Measurements from ENCODE around the gene ANKRD24. TPM values are rescaled to one million over a fixed set of nuclear protein-coding genes. Genes with fewer than 3 reads are reported as not detected.
"Not testable (repeated sequence)": the region's sequence is repeated elsewhere in the genome, so short reads cannot be mapped to it uniquely, and the experiment has no call there.

The ANKRD24 gene
- total RNA-seq, 1 donor from 2014 or later, result 0.82 TPM

DNA sequence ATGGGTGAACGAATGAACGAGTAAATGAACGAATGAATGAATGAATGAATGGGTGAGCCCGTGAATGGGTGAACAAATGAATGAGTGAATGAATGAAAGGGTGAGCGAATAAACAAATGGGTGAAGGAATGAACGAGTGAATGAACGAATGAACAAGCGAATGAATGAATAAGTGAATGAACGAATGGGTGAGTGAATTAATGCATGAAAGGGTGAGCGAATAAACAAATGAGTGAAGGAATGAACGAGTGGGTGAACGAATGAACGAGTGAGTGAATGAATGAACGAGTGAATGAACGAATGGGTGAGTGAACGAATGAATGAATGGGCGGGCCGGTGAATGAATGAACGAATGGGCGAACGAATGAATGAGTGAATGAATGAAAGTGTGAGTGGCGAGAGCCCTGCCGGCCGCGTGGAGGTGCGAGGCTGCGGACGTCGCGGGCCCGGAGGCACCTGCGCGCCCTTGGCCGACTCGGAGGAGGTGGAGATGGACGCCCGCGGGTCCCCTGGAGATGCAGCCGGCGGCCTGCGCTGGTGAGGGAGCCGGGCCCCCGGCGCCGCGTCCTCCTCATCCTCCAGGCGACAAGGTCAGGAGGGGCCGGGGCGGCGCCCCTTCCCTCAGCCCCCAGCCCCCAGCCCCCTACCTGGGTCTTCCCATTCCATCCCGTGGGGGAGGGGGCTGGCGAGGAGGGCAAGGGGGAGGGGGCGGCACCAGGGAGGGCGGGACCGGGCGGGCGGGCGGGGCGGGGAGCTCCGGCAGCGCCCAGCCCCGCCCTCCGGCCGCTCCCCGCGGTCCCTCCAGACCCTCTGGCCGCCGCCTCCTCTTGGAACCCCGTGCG lies 15.4 kb downstream of the ANKRD24 start:
- DNase-seq, result no peak

- DNase-seq, result no peak
These were observed 16.1 kb downstream of the ANKRD24 start for GRCh38 chr19:4198467-4199126.

- DNase-seq, result no peak
These were observed 17.3 kb downstream of the ANKRD24 start for GRCh38 chr19:4199699-4200293.

DNA sequence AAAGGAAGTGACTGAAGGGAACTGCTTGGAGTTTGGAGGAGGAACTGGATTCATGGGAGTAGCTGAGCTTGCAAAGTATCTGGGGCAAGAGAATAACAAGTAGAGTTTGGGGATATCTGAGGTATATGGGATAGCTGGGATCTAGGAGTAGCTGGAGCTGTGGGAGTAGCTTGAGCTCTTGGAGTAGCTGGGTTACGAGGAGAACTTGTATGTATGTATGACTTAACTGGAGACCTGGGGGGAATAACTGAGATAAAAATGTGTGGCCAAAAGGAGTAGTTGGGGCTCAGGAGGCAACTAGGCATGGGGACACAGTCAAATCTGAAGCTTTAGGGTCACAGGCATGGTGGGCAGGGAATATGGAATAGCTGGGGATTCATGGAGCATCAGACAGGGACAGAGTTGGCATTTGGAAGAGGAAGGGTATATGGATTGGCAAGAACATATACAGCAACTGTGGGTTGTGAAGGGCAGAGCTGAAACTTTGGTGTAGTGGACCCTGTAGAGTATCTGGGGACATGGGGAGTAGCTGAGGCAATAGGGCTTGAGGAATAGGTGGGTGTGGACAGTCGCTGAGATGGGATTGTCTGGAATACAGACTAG lies 18.6 kb downstream of the ANKRD24 start:
- DNase-seq, result no peak

DNA sequence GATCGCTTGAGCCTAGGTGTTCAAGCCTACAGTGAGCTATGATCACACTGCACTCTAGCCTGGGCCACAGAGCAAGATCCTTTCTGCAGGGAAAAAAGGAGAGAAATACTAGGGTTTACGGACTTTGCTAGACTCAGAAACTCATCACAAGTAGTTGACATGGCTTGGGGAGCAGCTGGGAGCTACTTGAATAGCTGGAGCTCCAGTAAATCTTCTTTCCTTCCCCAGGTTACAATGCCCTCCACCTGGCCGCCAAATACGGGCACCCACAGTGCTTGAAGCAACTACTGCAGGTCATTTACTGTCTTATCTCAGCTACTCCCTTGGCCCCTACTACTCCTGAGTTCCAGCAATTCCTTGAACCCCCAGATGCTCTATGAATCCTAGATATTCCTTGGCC lies 19.3 kb downstream of the ANKRD24 start:
- DNase-seq, result no peak

- DNase-seq, result no peak
These were observed 24.5 kb downstream of the ANKRD24 start for GRCh38 chr19:4206818-4207484.

DNA sequence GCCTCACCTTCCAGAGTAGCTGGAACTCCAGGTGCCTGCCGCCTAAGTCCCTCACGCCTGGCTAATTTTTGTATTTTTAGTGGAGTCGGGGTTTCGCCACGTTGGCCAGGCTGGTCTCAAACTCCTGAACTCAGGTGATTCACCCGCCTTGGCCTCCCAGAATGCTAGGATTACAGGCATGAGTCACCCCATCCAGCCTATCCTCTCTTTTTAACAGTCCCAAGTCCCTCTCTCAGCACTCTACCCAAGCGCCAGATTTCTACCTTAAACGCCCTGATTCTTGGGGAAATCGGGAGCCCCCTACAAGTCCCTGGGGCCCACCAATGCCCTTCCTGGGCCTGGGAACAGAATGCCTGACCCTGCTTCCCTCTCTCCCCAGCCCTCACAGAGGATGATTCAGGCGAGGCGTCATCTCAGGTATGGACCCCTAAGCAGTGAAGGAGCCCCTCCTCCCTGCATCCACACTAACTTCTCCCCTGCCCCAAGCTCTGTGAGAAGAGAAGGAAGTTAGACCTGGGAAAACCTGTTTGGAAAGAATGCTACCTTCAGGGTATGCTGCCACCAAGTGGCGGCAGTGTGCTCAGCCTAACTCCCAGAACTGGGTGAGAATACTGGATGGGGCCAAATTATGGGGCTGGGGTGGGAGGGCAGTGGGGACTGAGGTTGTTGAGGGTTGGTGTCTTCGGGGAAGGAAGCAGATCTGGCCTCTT lies 26.1 kb downstream of the ANKRD24 start:
- DNase-seq, result no peak

DNA sequence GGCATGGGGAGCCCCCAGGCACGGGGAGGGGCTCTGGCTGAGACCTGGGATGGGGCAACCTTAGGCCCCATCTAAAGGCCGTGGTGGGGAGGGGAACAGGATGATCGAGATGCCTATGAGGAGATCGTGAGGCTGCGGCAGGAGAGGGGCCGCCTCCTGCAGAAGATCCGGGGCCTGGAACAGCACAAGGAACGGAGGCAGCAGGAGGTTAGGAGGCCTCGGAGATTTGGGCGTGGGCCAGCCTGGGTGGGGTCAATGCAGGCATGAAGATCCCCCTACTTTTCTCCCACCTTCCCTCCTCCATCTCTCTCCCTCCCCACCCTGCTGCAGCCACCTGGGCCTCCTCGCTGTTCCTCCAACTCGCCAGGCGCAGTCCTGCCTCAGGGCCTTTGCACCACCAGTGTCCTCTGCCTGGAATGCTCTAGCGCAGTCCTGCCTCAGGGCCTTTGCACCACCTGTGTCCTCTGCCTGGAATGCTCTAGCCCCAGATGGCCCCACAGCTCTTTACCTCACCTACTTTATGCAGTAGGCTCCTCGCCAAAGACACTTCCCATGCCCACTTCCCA lies 27.8 kb downstream of the ANKRD24 start:
- DNase-seq, result no peak

GRCh38 chr19:4213116-4213515 lies 30.6 kb downstream of the ANKRD24 start:
- DNase-seq, result no peak

DNA sequence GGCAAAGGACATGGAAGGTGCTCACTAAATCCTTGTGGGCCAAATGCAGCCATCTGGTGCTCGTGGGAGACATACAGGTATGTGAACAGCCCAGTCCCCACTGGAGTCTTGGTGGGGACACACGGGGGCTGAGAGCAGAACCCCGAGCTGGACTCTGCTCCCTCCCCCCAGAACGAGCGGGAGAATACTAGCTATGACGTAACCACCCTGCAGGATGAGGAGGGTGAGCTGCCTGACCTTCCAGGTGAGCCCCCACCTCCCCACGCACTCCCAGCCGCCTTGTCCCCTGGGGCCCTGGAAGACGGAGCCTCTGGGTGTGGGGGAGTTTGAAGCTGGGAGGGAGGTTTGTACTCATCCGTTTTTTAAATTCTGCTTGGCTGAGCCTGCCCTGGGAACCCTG lies 33.3 kb downstream of the ANKRD24 start:
- no peak for DNase-seq

DNA sequence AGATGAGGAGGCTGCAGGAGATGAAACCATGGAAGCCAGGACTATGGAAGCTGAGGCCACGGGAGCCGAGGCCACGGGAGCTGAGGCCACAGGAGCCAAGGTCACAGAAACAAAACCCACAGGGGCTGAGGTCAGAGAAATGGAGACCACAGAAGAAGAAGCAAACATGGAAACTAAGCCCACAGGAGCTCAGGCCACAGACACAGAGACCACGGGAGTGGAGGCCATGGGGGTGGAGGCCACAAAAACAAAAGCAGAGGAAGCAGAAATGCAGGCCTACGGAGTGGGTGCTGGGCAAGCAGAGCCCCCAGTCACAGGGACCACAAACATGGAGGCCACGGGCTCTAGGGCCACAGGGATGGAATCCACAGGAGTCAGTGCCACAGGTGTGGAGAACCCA lies 34.4 kb downstream of the ANKRD24 start:
- no peak for DNase-seq

DNA sequence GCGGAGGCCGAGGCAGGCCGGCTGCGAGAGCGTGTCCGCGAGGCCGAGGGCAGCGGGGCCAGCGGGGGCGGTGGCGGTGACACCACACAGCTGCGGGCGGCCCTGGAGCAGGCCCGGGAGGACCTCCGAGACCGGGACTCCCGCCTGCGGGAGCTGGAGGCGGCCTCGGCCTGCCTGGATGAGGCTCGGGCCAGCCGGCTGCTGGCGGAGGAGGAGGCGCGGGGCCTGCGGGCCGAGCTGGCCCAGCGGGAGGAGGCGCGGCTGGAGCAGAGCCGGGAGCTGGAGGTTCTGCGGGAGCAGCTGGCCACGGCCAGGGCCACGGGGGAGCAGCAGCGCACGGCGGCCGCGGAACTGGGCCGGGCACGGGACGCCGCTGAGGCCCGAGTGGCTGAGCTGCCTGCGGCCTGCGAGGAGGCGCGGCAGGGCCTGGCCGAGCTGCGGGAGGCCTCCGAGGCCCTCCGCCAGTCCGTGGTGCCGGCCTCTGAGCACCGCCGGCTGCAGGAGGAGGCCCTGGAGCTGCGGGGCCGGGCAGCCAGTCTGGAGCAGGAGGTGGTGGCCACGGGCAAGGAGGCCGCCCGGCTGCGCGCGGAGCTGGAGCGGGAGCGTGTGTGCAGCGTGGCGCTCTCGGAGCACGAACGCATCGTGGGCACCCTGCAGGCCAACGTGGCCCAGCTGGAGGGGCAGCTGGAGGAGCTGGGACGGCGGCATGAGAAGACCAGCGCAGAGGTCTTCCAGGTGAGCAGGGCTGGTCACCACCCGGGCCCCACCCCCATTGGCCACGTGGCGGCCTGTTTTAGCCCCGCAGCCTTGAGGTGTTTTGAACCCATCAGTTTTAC lies 35.2 kb downstream of the ANKRD24 start:
- DNase-seq, result no peak

DNA sequence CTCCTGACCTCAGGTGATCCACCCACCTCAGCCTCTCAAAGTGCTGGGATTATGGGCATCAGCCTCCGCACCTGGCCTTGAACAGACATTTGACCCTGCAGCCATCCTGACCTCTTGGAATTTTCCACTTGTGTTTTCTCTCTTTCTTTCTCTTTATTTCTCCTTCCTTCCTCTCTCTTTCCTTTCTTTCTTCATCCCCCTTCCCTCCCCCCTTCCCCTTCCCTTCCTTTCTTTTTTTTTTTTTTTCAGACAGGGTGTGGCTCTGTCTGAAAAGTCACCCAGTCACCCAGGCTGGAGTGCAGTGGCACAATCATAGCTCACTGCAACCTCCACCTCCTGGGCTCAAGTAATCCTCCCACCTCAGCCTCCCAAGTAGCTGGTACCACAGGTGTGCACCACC lies 36.0 kb downstream of the ANKRD24 start:
- DNase-seq, result not testable (repeated sequence)

GRCh38 chr19:4220188-4220587 lies 37.7 kb downstream of the ANKRD24 start:
- DNase-seq, result no peak

DNA sequence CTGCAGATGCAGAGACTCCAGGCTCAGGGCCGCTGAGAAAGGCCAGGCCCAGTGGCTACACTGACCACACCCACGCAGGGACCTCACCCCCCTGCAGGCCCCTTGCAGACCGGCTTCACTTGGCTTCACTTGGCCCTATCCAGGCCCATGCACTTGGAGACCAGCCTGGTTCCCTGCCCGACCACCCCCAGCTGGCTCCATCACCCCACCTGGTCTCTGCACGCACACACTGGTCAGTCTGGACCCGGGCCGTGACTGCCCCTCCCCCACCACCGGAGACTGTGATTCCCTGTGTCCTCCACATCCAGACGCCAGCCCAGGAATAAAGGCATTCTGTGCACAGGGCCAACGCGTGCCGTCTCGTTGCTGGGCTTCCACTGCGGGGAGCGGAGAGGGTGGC lies 42.0 kb downstream of the ANKRD24 start:
- DNase-seq, result no peak

- no peak for DNase-seq
These were observed 43.4 kb downstream of the ANKRD24 start for GRCh38 chr19:4225885-4226284.

GRCh38 chr19:4227771-4228170 lies 45.3 kb downstream of the ANKRD24 start:
- DNase-seq, result no peak

DNA sequence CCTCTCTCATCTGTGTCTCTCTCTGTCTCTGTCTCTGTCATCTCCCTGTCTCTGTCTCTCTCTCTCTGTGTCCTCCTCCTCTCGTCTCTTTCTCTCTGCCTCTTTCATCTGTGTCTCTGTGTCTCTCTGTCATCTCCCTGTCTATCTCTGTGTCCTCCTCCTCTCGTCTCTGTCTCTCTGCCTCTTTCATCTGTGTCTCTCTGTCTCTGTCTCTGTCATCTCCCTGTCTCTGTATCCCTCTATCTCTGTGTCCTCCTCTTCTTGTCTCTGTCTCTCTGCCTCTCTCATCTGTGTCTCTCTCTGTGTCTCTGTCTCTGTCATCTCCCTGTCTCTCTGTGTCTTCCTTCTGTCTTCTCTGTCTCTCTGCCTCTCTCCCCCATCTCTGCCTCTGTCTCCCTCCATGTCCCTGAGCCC lies 46.3 kb downstream of the ANKRD24 start:
- DNase-seq, result no peak

DNA sequence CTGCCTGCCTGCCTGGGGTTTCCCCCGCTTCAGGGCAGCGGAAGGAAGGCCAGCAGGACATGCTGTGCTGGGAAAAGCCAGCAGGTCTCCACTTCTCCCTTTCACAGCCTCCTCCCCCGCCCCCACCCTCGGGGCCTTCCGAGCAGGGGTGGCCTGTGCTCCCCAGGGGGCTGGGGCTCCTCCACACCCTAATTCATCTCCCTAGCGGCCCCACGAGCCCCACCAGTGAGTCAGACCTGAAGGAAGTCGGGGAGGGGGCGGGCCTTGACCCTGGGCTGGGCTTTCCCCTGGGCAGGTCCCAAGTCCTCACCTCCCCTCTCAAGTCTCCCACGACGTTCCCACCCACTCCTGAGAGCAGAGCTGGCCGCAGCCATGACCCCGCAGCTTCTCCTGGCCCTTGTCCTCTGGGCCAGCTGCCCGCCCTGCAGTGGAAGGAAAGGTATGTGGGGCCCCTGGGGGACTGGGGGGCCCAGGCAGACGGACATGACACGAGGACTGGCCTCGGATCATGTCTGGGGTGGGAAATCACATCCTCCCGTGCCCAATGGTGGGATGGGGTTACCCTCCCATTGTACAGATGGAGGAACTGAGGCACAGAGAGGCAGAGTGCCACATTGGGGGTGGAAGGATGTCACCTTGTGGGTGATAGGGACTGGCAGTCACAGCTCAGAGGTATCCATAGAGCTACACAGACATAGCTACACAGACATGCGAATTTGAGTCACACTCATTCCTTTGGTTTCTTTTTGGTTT lies 46.9 kb downstream of the ANKRD24 start, which contains the start of gene EBI3:
TSS of gene EBI3 (plus strand) at position 345 of the 753 bp plus-strand sequence. CDS start at position 373, 28 bp downstream.
- no peak for DNase-seq

DNA sequence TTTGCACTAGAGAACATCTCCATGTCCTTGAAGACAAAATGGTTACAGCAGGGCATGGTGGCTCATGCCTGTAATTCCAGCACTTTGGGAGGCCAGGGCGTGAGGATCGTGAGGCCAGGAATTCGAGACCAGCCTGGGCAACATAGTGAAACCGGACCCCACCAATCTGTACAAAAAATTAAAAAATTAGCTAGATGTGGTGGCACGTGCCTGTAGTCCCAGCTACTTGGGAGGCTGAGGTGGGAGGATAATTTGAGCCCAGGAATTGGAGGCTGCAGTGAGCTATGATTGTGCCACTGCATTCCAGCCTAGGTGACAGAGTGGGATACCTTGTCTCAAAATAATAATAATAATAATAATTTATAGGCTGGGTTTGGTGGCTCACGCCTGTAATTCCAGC lies 47.7 kb downstream of the ANKRD24 start:
- DNase-seq, result not testable (repeated sequence)

Measured in tongue (tissue), 2 donors.